OCI-LY7 (cell line): ENCODE results near the gene UBE2E1. TPM values are rescaled to one million over a fixed set of nuclear protein-coding genes. Genes with fewer than 3 reads are reported as not detected.

Experiments used
- BruUV-seq: library from RNA; stranded (reverse); fragments of 400-500 nt; replicated peaks from 2 replicates; lab custom pipeline; 2021; lab: Mats Ljungman, UMichigan
- CTCF ChIA-PET: fragments of 300-600 bp; sonication (Branson Sonifier 250); formaldehyde crosslinking; loops from one replicate; lab custom pipeline; 2022; ENCODE audit warnings: antibody characterized with exemption; ENCODE audit not compliant: unreplicated experiment; lab: Charles Lee
- POLR2A ChIA-PET: fragments of 300-600 bp; sonication (Branson Sonifier 250); formaldehyde crosslinking; loops from one replicate; lab custom pipeline; 2022; ENCODE audit warnings: antibody characterized with exemption; lab: Charles Lee
- DNase-seq: peaks from one replicate; pipeline ENCODE4 v3.0.0-alpha.2; 2015; ENCODE audit warnings: low spot score
- H2AFZ ChIP-seq: fragments of 200-600 bp; sonication (generic), shearing (Covaris generic); 2 replicates; pipeline ENCODE4 v1.6.1; 2014; ENCODE audit warnings: mild to moderate bottlenecking, antibody characterized with exemption, low read length, moderate library complexity
- H3K27ac ChIP-seq: fragments of 200-600 bp; sonication (generic); 2 replicates; pipeline ENCODE4 v1.5.1; 2014; ENCODE audit warnings: mixed run types, low read depth, mild to moderate bottlenecking, moderate library complexity, low read length, inconsistent platforms; ENCODE audit not compliant: poor library complexity, severe bottlenecking
- H3K36me3 ChIP-seq: fragments of 200-600 bp; sonication (generic); 2 replicates; pipeline ENCODE4 v1.6.1; 2014; ENCODE audit warnings: mild to moderate bottlenecking, antibody characterized with exemption, low read length, moderate library complexity, mixed read lengths; ENCODE audit not compliant: insufficient read depth
- H3K4me1 ChIP-seq: fragments of 200-600 bp; sonication (generic); 2 replicates; pipeline ENCODE4 v1.5.1; 2014; ENCODE audit warnings: mild to moderate bottlenecking, low read length; ENCODE audit not compliant: insufficient read depth, poor library complexity, severe bottlenecking
- H3K4me2 ChIP-seq: fragments of 200-600 bp; sonication (generic); 2 replicates; pipeline ENCODE4 v1.6.1; 2014; ENCODE audit warnings: mild to moderate bottlenecking, low read length
- H3K4me3 ChIP-seq: fragments of 200-600 bp; sonication (generic); 2 replicates; pipeline ENCODE4 v1.5.1; 2014; ENCODE audit warnings: mild to moderate bottlenecking, low read depth, low read length; ENCODE audit not compliant: poor library complexity, severe bottlenecking
- H3K79me2 ChIP-seq: fragments of 200-600 bp; sonication (generic); 2 replicates; pipeline ENCODE4 v1.6.1; 2016; ENCODE audit warnings: low read depth, mild to moderate bottlenecking, low read length, moderate library complexity, mixed read lengths; ENCODE audit not compliant: insufficient read depth
- H3K9me2 ChIP-seq: fragments of 200-600 bp; sonication (generic); 2 replicates; pipeline ENCODE4 v1.6.1; 2016; ENCODE audit warnings: mild to moderate bottlenecking, low read length, mixed read lengths; ENCODE audit not compliant: insufficient read depth
- H3K9me3 ChIP-seq: fragments of 200-600 bp; sonication (generic); 2 replicates; pipeline ENCODE4 v1.6.1; 2014; ENCODE audit warnings: mild to moderate bottlenecking, mixed run types, low read length, mixed read lengths
- H4K20me1 ChIP-seq: fragments of 200-600 bp; sonication (generic); 2 replicates; pipeline ENCODE4 v1.6.1; 2014; ENCODE audit warnings: mild to moderate bottlenecking, antibody characterized with exemption, low read length, moderate library complexity, mixed read lengths; ENCODE audit not compliant: insufficient read depth
- EZH2phosphoT487 ChIP-seq: fragments of 200-600 bp; sonication (generic); IDR thresholded peaks from 2 replicates; pipeline ENCODE4 v1.6.1; 2018; ENCODE audit warnings: low read depth, borderline replicate concordance, mild to moderate bottlenecking, mixed run types, antibody characterized with exemption, low read length, moderate library complexity, mixed read lengths
- intact Hi-C: fragments of 100-400 bp; cut with micrococcal nuclease; formaldehyde crosslinking; loops from one replicate; pipeline ENCODE4 v1.10.0; 2022; ENCODE audit not compliant: unreplicated experiment
- total RNA-seq, 2 experiments: library from RNA; depleted of rRNA in 1 of 2; stranded (reverse); fragments of >200 nt in 1 of 2; shearing (Covaris generic) in 1 of 2; gene quantifications; 2 replicates each; pipeline ENCODE4 v1.2.3, GENCODE V29; 2014 to 2022
- TF ChIP-seq, protein P1 (sequence below): fragments of 200-600 bp; sonication (generic); conservative IDR thresholded peaks from 2 replicates; pipeline ENCODE4 v1.5.1; 2014; ENCODE audit warnings: mild to moderate bottlenecking, antibody characterized with exemption, low read length, moderate library complexity, mixed read lengths

Gene UBE2E1
- total RNA-seq, 2 experiments from 2014 or later, result 126 to 142 TPM

DNA sequence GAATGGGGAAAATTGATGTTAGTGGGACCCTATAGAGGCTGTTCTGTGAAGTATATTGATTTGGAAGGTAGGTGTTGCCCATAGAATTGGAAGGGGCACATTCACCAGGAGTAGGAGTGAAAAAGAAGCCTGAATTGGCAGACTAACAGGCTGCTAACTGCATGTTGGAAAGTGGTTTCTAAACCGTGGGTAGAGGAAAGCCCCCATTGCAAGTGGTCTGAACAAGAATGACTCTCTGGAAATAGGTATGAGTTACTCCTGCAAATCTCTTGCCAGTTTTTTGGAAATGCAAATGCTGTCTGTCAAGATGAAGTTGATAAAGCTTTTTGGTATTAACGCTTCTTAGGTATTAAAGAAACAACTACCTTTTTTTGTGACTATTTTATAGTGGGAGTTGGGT is 3.5 kb downstream of the UBE2E1 start:
- Histone ChIP-seq H3K79me2 (peaks cover 74% of the 10 kb centered on the region; the same call in 1 of the 2 replicates), H3K36me3 (peaks cover 53% of the 10 kb centered on the region), H3K9me2 (no peaks in the 10 kb centered on the region), H3K4me3 (peak overlapping the region; percentile 85), H3K4me2 (peak overlapping the region; percentile 70), H2AFZ (no peak overlapping the region), H3K27ac (no peak overlapping the region), H3K9me3 (no peaks in the 10 kb centered on the region), H4K20me1 (peaks cover 23% of the 10 kb centered on the region; the same call in 1 of the 2 replicates), H3K4me1 (peaks cover 60% of the 10 kb centered on the region)
- CTCF ChIA-PET, result no interaction called here
- TF ChIP-seq EZH2phosphoT487, result no peak
- TF ChIP-seq, protein P1, sequence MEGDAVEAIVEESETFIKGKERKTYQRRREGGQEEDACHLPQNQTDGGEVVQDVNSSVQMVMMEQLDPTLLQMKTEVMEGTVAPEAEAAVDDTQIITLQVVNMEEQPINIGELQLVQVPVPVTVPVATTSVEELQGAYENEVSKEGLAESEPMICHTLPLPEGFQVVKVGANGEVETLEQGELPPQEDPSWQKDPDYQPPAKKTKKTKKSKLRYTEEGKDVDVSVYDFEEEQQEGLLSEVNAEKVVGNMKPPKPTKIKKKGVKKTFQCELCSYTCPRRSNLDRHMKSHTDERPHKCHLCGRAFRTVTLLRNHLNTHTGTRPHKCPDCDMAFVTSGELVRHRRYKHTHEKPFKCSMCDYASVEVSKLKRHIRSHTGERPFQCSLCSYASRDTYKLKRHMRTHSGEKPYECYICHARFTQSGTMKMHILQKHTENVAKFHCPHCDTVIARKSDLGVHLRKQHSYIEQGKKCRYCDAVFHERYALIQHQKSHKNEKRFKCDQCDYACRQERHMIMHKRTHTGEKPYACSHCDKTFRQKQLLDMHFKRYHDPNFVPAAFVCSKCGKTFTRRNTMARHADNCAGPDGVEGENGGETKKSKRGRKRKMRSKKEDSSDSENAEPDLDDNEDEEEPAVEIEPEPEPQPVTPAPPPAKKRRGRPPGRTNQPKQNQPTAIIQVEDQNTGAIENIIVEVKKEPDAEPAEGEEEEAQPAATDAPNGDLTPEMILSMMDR, result no peak
- intact Hi-C loops, result loop anchor here (2.0 to 10.0 kb wide), 7 partner anchors 58 to 884 kb away; partner anchors contain the start of genes NKIRAS1, NR1D2, RPL15 and UBE2E2
- DNase-seq, result no peak
- POLR2A ChIA-PET, result interaction anchor here (0.6 to 2.3 kb wide), 10 partner anchors 10 to 160 kb away, joined by 3 to 10 read pairs (median 4); partner anchors contain the start of genes NKIRAS1 and RPL15
- no TSS peak for BruUV-seq

DNA sequence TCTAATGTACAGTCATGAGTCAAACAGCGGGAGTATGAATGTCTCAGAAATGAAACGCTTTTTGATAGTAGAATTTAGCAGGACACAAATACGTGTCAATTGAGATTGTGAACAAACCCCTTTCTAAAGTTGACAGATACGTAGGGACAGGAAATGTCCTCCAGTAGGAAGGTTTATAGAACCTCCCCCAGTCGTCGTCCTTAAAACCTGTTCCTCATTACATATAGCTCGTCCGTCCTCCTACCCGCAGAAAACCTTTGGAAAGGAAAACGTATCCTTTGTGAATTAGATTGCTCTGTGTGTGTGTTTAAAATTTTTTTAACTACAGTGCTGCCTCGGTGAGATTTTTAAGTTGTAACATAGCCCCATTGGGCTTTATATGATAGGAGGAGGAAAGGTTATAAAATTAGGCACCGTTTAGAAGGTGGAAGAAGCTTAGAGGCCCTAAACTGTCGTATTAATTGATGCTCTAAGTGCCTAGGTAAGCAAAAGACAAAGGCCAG is 4.1 kb downstream of the UBE2E1 start:
- CTCF ChIA-PET, result no interaction called here
- Histone ChIP-seq H2AFZ (no peak overlapping the region), H3K27ac (peak overlapping the region; percentile 1), H3K79me2 (peaks cover 80% of the 10 kb centered on the region; the same call in 1 of the 2 replicates), H3K9me2 (no peaks in the 10 kb centered on the region), H3K9me3 (no peaks in the 10 kb centered on the region), H3K4me2 (peak overlapping the region; percentile 70), H3K4me1 (peaks cover 56% of the 10 kb centered on the region), H4K20me1 (peaks cover 23% of the 10 kb centered on the region; the same call in 1 of the 2 replicates), H3K4me3 (peak overlapping the region; percentile 85), H3K36me3 (peaks cover 59% of the 10 kb centered on the region)
- BruUV-seq, result no TSS peak
- peak; percentile 40 for DNase-seq
- TF ChIP-seq EZH2phosphoT487, result no peak
- TF ChIP-seq, protein P1, result no peak
- intact Hi-C loops, result loop anchor here (2.0 to 10.0 kb wide), 8 partner anchors 47 to 885 kb away; partner anchors contain the start of genes NKIRAS1, NR1D2, RPL15 and UBE2E2
- POLR2A ChIA-PET, result interaction anchor here (0.5 to 1.2 kb wide), 7 partner anchors 18 to 432 kb away, joined by 3 to 6 read pairs (median 4); no protein-coding TSS in a partner anchor
